ENCODE data around the gene VAV2. TPM values are rescaled to one million over a fixed set of nuclear protein-coding genes. Genes with fewer than 3 reads are reported as not detected.
A peak's percentile ranks its signal among the peaks of the same experiment; 100 is the strongest.

VAV2 gene
- total and polyA plus RNA-seq, 2 of the 4 experiments (the other 2 are of a cell fraction), result 10.8 to 13.4 TPM

GRCh38 chr9:133856798-133857197, 135.3 kb downstream of the VAV2 start:
- Histone ChIP-seq H2AFZ (replicated peaks; ENCODE audit: low read length, poor library complexity) (no peak overlapping the region), H2AK5ac (ENCODE audit: low read depth, low read length) (peak overlapping the region; percentile 8; the same call in 1 of the 2 replicates), H3K9ac (ENCODE audit: low read depth, low read length) (no peak overlapping the region), H3K4me2 (ENCODE audit: low read depth, low read length) (no peak overlapping the region), H3K27ac (ENCODE audit: insufficient read depth, low read length) (no peak overlapping the region), H3K9me3 (ENCODE audit: control insufficient read depth, insufficient read depth, low read length) (no peaks in the 10 kb centered on the region), H2AK9ac (replicated peaks; ENCODE audit: low read depth, low read length, poor library complexity) (no peak overlapping the region), H3K56ac (ENCODE audit: extremely low read depth, insufficient read depth, low read length) (no peak overlapping the region), H3K27me3 (ENCODE audit: control insufficient read depth, insufficient read depth, low read length) (no peaks in the 10 kb centered on the region), H4K91ac (ENCODE audit: insufficient read depth, low read depth, low read length) (no peak overlapping the region), H4K20me1 (ENCODE audit: insufficient read depth, low read length) (peaks cover 9% of the 10 kb centered on the region; the same call in 1 of the 2 replicates), H3K4me1 (ENCODE audit: control insufficient read depth, insufficient read depth, low read length) (peaks cover 12% of the 10 kb centered on the region), H3K23ac (ENCODE audit: low read depth, low read length) (no peak overlapping the region), H2BK5ac (ENCODE audit: low read depth, low read length, poor library complexity, severe bottlenecking) (no peak overlapping the region), H2BK120ac (ENCODE audit: low read depth, low read length) (no peak overlapping the region), H3K14ac (replicated peaks; ENCODE audit: low read depth, low read length) (no peak overlapping the region), H2BK15ac (ENCODE audit: low read depth, low read length) (0 out of 3 replicates have a peak overlapping the region, but pooled peaks have one; percentile 1), H3K4me3 (ENCODE audit: insufficient read depth, low read depth, low read length) (no peak overlapping the region), H3K79me1 (ENCODE audit: low read depth in 1 of 2, low read length in 2 of 2) (peaks cover 13 to 57% of the 10 kb centered on the region in 2 experiments), H3K36me3 (ENCODE audit: control insufficient read depth, insufficient read depth, low read length) (peaks cover 7% of the 10 kb centered on the region; the same call in 1 of the 2 replicates), H3K4ac (ENCODE audit: low read depth, low read length) (no peak overlapping the region), H4K8ac (ENCODE audit: low read depth in 2 of 2, low read length in 2 of 2) (no peak overlapping the region), H3K18ac (ENCODE audit: low read depth, low read length) (no peak overlapping the region), H3K9me1 (ENCODE audit: insufficient read depth, low read length) (peaks cover 20% of the 10 kb centered on the region), H4K5ac (ENCODE audit: low read depth, low read length) (no peak overlapping the region), H2BK20ac (ENCODE audit: low read depth, low read length) (no peak overlapping the region)
- dilution Hi-C loops (cut with HindIII; ENCODE audit: low sequenced_read_pairs, unreplicated experiment) (no loop called here), intact Hi-C loops (cut with micrococcal nuclease) (no loop called here), in situ Hi-C loops (cut with MboI; ENCODE audit: low sequenced_read_pairs) (no loop called here)
- no peak for DNase-seq
- BruUV-seq (replicated peaks), result no TSS peak
- WGBS, 2 experiments (ENCODE audit: extremely low coverage in 2 of 2, insufficient read length in 1 of 2), result 98% methylated on average over 10 of the region's 12 CpGs; no CpG with 5 or more reads in 1 of the 2 experiments
- CTCF ChIA-PET, result no interaction called here
- TF ChIP-seq RAD21 (IDR thresholded peaks at IDR 0.05; ENCODE audit: low read length) (no peak), POLR2A (IDR thresholded peaks at IDR 0.05; ENCODE audit: low read depth, low read length) (no peak), BHLHE40 (IDR thresholded peaks at IDR 0.05; ENCODE audit: low read depth, low read length) (no peak)
- no peak for ATAC-seq (ENCODE audit: low read depth)
- POLR2A ChIA-PET (ENCODE audit: unreplicated experiment), result no interaction called here
